AG09319 (cell line): ENCODE data around the gene PGM1.

Experiments used
- DNase-seq: peaks from one replicate; pipeline ENCODE4 v3.0.0-alpha.2; 2010; ENCODE audit warnings: low read depth; ENCODE audit errors: extremely low read depth
- TF ChIP-seq, protein P1 (sequence below): IDR thresholded peaks from 2 replicates; pipeline ENCODE4 v1.5.1; 2011; ENCODE audit warnings: low read depth, mild to moderate bottlenecking, inconsistent platforms, low read length, moderate library complexity

The PGM1 gene

DNA sequence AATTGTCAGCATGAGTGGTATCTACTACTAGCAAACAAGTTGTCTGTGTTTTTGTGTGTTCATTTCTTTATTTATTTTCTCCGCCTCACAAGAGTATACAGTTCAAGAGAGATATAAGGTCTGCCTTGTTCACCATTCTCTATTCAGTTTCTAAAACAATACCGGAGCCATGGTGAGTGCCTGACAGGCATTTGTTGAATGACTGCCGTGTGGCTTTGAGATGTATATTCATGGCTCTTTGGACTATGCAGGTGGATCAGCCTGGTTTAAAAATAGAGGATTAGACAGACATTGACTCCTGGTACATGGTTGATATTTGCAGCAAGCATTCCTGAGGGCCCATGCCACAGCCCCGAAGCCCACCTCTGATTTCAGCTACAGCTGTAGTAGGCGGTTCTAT is 89.7 kb downstream of the PGM1 start:
- TF ChIP-seq, protein P1, sequence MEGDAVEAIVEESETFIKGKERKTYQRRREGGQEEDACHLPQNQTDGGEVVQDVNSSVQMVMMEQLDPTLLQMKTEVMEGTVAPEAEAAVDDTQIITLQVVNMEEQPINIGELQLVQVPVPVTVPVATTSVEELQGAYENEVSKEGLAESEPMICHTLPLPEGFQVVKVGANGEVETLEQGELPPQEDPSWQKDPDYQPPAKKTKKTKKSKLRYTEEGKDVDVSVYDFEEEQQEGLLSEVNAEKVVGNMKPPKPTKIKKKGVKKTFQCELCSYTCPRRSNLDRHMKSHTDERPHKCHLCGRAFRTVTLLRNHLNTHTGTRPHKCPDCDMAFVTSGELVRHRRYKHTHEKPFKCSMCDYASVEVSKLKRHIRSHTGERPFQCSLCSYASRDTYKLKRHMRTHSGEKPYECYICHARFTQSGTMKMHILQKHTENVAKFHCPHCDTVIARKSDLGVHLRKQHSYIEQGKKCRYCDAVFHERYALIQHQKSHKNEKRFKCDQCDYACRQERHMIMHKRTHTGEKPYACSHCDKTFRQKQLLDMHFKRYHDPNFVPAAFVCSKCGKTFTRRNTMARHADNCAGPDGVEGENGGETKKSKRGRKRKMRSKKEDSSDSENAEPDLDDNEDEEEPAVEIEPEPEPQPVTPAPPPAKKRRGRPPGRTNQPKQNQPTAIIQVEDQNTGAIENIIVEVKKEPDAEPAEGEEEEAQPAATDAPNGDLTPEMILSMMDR = no peak
- DNase-seq = no peak

DNA sequence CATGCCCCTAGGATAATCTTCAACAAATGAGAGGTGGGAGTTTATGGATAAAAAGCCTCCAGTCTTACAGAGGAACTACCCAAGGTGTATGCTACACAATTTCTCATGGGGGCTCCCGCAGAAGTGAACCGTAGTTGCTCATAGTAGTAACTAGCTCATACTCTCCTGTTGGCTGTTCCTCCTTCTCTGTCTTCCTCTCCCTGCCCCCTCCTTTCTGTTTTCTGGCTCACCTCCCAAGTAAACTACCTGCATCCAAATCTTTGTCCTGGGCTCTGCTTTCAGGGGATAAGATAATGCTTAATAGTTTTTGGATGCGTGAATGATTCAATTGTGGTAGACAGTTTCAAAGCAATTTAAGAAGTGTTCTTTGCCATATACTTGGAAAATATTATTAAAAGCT is 90.5 kb downstream of the PGM1 start:
- no peak for DNase-seq
- TF ChIP-seq, protein P1 = no peak

DNA sequence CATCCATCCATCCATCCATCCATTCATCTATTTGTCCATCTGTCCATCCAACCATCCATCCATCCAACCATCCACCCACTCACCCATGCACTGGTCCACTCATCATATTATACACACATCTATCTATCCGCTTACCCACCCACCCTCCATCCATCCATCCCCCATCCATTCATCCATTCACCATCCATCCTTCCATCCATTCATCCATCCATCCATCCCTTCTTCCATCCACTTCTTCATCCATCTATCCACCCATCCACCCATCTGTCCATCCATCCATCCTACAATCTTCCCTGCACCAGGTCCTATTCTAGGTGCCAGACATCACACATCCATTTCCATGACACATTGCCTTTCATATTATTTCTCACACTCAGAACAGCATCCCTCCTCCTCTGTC is 93.5 kb downstream of the PGM1 start:
- TF ChIP-seq, protein P1 = no peak
- no peak for DNase-seq

DNA sequence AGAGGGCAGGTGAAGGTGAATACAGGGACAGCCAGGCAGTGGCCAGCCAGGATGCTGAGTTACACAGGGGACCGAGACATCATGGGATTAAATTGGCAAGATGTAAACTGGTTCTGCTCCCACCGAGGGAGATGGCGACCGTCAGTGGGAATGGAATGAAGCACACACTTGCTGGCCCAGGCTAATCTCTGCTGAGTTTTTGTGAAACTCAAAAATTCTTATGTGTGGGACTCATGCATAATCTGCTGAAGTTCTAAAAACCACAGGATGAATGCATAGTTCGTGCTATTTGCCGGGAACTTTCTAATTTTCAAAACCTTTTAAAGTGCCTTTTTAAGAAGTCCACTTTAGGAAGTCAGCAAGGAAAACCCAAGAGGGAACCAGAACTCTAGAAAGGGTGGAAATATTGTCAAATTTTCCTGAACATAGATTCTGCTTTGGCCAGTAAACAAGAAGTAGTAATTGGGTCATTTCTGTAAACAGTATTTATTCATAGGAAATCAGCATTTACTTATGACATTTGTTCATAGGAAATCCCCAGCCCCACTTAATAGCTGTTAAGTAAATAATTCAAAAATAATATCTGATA is 95.2 kb downstream of the PGM1 start:
- DNase-seq = no peak
- TF ChIP-seq, protein P1 = no peak

DNA sequence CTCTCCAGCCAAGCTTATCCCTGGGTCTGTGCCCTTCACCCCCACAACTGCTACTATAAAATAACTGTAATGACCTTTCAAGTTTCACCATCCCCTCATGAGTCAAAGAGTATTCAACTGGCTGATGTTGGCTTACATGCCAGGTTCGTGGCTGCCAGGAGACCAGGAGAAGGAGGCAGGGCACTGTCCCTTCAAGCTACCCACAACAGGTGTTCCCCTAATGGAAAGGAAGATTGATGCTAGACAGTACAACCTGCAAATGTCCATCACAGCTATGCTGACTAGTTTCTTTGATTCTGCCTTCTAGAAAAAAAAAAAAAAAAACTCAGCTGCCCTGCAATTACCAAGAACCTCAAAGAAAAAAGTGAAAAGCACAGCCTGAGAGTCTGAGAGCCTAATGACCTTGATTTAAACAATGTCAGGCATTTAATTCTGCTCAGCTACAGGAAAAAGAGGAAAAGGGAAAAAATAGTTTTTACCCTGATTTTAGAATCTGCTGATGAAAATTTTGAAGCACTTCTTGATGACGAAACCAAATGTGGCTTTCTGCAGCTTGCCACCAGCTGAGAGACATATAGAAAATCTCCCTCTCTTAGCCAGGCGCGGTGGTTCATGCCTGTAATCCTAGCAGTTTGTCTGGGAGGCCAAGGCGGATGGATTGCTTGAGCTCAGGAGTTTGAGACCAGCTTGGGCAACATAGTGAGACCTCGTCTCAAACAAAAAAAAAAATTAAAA is 97.9 kb downstream of the PGM1 start:
- TF ChIP-seq, protein P1 = no peak

DNA sequence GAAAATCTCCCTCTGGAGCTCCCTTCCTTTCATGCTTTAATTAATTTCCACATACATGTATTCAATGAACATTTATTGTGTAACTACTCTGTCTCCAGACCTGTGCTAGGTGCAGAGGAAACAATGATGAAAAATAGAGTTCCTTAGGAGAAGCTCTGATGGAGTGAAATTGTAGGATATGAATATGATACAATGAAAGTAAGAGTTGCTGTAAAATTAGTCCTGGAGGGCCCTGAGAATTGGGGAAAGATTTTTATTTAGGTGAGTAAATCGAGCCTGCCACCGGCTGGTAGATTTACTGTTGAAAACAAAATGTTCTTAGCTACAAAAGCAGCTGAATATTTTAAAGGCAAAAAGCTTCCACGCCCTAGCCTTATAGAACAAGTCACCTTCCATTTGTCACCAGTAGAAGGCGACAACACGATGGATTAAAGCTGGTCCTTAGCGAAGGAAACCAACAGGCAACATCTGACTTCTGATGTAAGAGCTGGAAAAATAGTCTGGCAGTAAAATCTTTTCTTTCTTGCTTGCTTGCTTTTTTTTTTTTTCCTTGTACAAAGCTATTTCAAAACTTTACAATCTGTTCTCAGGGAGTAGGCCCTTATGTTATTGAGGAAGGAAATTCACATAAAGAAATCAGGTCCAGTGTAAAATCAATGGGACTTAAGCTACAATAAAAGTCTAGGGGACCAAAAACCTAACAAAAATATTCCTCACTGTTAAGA is 98.7 kb downstream of the PGM1 start:
- peak; percentile 91 for DNase-seq
- TF ChIP-seq, protein P1 = peak; percentile 84

More for the DNA sequence above, 97.9 kb downstream of the PGM1 start:
- no peak for DNase-seq
